HG03460 (cell line): ENCODE measurements around the gene SUPT3H.

Experiments
- ATAC-seq: cut with Tn5 transposase; IDR thresholded peaks from one replicate; pipeline ENCODE4 v1.9.1; 2021; ENCODE audit not compliant: unreplicated experiment

Gene SUPT3H

DNA sequence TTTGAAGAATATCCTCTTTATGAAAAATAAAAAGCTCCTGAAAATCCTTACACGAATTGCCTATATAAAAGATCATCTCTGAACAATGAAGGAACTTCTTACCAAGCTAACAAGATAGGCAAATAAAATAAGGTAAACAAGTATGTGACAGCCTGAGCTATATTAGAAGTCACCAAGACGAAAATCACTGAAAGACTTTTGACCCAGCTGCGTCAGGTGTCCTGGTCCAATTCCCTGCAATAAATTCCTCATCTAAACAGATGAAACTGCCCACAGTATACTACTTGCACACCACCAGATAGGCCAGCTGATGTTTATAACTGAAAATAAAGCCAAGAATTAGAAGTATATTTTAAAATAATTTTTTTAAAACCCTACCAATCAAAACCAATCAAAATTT, 117.0 kb downstream of the SUPT3H start:
- ATAC-seq, result no peak

DNA sequence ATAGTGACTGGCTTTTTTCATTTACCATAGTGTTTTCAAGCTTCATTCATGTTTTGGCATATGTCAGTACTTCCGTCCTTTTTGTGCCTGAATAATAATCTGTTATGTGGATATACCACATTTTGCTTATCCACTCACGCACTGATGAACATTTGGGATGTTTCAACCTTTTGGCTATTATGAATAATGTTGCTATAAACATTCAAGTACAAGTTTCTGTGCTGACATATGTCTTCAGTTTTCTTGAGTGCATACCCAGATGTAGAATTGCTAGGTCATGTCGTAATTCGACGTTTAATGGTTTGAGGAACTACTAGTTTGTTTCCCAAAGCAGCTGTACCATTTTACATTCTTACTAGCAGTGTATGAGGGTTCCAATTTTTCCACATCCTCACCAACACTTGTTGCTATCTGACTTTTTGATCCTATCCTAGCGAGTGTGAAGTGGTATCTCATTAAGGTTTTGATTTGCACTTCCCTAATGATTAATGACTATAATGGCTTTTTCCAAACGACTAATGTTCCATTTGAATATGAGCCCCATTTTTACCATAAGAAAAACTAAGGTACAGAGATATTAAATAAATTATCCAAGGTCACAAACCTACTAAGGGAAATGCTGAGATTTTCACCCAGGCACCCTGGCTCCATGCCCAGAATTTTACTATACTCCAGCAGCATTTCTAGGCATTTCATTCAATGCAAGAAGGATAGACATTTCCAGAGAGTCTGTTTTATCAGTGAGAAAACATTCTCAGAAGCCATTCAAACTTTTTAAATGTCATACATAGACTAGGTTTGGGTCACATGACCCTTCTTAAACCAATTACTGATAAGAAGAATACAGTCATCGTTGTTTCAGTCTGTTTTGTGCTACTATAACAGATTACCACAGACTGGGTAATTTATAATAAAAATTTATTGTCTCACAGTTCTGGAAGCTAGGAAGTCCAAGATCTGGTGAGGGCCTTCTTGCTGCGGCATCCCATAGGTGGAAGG, 120.7 kb downstream of the SUPT3H start:
- ATAC-seq, result no peak

DNA sequence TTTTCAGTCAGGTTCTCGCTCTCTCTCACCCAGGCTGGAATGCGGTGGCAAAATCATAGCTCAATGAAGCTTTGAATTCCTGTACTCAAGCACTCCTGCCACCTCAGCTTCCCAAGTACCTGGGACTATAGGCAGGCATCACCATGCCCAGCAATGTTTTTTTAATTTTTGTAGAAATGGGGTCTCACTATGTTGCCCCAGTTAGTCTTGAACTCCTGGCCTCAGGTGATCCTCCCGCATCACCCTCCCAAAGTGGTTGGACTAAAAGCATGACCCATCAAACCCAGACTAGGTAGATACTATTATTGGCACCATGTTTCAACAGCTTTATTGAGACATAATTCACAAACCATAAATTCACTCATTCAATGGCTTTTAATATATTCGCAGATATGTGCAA, 122.3 kb downstream of the SUPT3H start:
- no peak for ATAC-seq

- ATAC-seq, result no peak
Measured at GRCh38 chr6:45254253-45254652, 123.5 kb downstream of the SUPT3H start.

GRCh38 chr6:45253453-45253852, 124.3 kb downstream of the SUPT3H start:
- ATAC-seq, result no peak

DNA sequence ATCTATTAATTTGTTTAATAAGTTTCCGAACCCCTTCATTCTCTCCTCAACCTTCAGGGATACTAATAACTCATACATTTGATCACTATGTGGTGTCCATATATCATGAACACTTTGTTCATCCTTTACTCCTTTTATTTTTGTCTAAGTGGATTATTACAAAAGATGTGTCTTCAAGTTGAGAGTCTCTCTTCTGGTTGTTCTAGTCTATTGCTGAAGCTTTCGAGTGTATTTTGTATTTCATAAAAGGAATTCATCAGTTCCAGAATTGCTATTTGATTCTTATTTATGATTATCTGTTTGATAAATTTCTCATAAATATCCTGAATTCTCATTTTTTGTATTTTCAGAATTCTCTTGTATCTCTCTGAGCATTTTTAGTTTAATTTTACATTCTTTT, 146.1 kb downstream of the SUPT3H start:
- ATAC-seq, result no peak

GRCh38 chr6:45229416-45229815, 148.3 kb downstream of the SUPT3H start:
- no peak for ATAC-seq

- no peak for ATAC-seq
Measured at GRCh38 chr6:45226081-45226480, 151.7 kb downstream of the SUPT3H start.

- no peak for ATAC-seq
Measured at GRCh38 chr6:45222380-45222779, 155.4 kb downstream of the SUPT3H start.

DNA sequence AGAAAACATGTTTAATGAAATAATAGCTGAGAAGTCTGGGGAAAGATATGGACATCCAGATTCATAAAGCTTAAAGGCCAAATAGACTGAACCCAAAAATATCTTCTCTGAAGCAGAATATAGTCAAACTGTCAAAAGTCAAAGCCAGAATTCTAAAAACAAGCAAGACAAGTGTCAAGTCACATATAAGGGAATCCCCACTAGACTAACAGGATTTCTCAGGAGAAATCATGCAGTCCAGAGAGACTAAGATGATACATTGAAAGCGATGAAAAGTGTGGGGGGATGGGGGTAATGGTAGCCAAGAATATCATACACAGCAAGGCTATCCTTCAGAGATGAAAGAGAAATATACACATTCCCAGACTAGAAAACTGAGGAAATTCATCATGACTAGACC, 162.0 kb downstream of the SUPT3H start:
- ATAC-seq, result no peak

- no peak for ATAC-seq
Measured at GRCh38 chr6:45212976-45213375, 164.8 kb downstream of the SUPT3H start.

DNA sequence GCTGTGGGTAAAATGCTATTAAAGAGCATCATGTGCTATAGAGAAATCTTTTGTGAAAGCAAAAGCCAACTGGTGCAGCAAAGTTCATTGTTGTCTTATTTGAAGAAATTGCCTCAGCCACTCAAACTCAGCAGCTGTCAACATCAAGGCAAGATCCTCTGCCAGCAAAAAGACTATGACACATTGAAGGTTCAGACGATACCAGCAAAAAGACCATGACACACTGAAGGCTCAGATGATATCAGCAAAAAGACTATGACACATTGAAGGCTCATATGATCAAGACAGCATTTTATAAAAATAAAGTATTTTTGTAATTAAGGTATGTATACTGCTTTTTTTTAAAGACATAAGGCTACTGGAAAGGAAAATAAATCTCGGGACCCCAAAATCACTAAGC, 168.0 kb downstream of the SUPT3H start:
- ATAC-seq, result no peak

GRCh38 chr6:45206793-45207492, 170.8 kb downstream of the SUPT3H start:
- ATAC-seq, result no peak

- no peak for ATAC-seq
Measured at GRCh38 chr6:45201484-45201883, 176.2 kb downstream of the SUPT3H start.

GRCh38 chr6:45200510-45200909, 177.2 kb downstream of the SUPT3H start:
- ATAC-seq, result no peak

DNA sequence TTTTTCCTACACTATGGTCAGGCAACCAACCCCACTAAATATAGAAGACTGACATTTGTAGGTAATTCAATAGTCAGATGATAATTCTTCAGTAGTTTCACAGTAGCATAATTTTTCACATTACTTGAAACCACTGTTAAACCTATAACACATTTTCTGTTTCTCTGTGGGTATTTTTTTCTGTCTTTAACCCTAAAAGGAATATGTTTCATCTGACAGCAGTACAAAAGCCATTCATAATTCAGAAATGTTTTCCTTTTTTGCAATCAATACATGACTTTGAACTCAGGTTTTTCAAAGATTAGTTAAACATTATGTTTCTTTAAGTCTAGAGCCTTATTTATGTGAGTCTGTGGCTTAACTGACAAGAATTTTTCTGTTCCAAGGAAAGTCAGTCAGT, 178.2 kb downstream of the SUPT3H start:
- ATAC-seq, result no peak

- ATAC-seq, result no peak
Measured at GRCh38 chr6:45196121-45196520, 181.6 kb downstream of the SUPT3H start.

DNA sequence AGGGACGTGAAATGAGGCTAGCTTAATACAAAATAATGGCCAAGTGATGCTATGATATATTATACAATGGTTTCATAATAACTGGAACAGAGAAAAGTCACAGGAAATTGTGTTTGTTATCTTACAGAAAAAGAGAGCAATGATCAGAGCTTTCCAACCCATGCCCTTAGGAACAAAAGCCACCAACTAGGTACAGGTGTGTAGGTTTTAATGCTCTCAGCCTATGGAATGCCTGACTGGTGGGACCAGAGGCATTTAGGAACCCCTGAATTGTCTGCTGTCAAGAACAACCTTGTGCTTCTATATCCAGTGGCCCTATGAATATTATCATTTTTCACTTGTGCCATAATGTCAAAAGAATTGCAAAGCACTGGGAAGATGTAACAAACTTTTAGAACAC, 182.6 kb downstream of the SUPT3H start:
- ATAC-seq, result no peak

DNA sequence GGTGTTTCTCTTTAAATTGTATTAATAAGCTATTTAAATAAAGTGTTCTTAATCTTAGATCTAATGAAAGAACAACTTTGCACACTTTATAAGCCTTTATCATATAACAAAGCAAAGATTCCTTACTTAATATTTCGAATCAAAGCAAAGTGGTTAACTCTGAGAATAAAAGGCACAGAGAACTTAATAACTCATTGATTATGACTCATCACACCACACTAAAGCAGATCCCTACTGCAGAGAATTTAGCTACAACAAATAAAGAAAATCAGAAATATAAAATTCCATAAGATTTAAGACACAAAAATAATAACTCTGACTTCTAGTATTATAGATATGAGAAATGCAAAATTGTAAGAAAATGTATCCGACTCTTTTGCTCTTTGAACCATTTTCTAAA, 185.2 kb downstream of the SUPT3H start:
- ATAC-seq, result no peak

DNA sequence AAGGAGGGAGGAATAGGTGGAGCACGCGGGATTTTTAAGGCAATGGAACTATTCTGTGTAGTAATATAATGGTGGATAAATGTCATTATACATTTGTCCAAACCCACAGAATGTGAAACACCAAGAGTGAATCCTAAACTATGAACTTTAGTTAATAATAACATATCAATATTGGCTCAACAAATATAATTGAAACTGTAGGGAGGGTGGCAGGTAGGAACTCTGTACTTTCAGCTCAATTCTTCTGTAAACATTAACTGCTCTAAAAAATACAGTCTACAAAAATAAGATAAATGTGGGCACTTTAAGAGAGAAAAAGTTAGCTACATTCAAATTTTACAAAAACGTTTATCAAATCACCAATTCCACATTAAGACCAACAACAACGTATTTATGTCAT, 186.3 kb downstream of the SUPT3H start:
- no peak for ATAC-seq

- ATAC-seq, result no peak
Measured at GRCh38 chr6:45187836-45188235, 189.9 kb downstream of the SUPT3H start.
